Measurements from ENCODE around the gene TP53RK.

Gene TP53RK

GRCh38 chr20:46660487-46660886, 28.8 kb downstream of the TP53RK start:
- no peak for DNase-seq (ENCODE audit: low spot score)

- no peak for DNase-seq (ENCODE audit: low spot score)
Measured at GRCh38 chr20:46657618-46658017, 31.6 kb downstream of the TP53RK start.

GRCh38 chr20:46657137-46657536, 32.1 kb downstream of the TP53RK start:
- no peak for DNase-seq (ENCODE audit: low spot score)

- no peak for DNase-seq (ENCODE audit: low spot score)
Measured at GRCh38 chr20:46652699-46653098, 36.5 kb downstream of the TP53RK start.

- DNase-seq (ENCODE audit: low spot score): no peak
Measured at GRCh38 chr20:46651091-46651962, 37.9 kb downstream of the TP53RK start, which contains the start of gene SLC13A3. TSS of gene SLC13A3 (minus strand) at chr20:46651459. CDS start at chr20:46651421, 38 bp downstream.

DNA sequence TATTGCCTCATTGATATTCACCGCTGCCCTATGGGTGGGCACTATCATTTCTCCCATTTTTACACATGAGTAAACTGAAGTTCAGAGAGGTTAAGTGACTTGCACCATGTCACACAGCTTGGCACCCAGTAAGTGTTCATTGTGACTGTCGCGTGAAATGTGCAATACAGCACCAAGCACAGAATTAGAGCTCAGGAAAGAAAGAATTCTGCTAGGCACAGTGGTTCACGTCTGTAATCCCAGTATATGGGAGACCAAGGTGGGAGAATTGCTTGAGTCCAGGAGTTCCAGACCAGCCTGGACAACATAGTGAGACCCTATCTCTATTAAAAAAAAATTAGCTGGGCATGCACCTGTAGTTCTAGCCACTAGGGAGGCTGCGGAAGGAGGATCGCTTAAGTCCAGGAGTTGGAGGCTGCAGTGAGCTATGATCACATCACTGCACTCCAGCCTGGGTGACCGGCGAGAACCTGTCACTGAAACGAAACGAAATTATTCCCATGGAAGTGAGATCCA, 38.6 kb downstream of the TP53RK start:
- DNase-seq (ENCODE audit: low spot score): no peak

DNA sequence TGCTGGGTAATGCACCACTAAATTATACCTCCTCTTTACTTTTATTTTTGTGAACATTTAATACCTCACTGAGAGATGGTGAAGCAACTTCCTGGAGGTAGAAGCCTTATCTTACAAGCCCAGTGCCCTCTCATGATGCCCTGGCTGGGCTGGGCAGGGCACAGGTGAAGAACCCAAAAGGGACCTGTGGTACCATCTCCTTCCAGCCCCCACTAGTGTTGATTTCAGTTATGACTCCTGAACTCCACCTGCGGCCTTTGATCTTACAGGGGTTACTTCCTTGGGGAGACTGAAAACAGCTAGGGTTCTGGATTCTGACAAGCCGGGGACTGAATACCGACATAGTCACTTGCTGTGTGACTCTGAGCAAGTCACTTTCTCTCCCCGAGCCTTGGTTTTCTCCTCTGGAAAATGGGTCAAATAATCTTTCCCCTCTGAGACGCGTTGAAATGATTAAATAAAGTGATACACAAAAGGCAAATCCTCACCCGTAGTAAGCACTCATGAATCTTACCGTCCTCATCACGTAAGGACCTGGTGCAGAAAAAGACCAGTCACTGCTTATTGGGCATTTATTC, 39.2 kb downstream of the TP53RK start:
- no peak for DNase-seq (ENCODE audit: low spot score)

DNA sequence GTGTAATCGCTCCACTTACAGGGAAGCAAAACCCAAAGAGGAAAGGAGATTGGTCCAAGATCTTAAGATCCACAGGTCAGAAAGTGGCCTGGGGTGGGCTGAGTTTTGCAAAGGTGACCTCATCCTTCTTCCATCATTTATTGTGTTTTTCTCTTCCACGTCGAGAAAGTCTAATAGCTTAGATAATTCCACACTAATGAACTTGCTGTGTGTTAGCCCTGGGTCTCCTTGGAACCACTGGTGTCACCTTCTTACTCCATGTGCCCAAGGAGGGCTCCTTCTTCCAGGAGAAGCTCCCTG, 39.6 kb downstream of the TP53RK start:
- no peak for DNase-seq (ENCODE audit: low spot score)

- DNase-seq (ENCODE audit: low spot score): no peak
Measured at GRCh38 chr20:46648903-46649649, 40.2 kb downstream of the TP53RK start.

DNA sequence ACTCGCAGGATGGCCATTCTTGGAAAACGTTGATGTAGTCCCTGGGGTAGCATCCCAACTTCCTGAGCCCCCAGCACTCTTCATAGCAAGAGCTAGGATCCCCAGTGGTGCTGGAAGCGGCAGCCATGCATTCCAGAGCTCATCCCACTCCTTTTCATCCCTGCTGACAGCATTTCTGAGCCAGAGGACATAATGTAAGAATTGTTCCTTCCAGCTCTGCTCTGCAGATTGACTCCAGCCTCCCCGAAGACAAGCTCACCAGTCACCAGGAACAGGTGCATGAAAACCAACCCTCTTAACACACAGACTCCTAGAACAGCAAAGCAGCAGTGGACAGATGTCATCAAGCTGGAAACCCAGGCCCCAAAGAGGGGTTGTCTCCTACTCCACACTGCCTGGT, 41.8 kb downstream of the TP53RK start:
- no peak for DNase-seq (ENCODE audit: low spot score)

GRCh38 chr20:46646659-46647380, 42.4 kb downstream of the TP53RK start:
- no peak for DNase-seq (ENCODE audit: low spot score)

- no peak for DNase-seq (ENCODE audit: low spot score)
Measured at GRCh38 chr20:46646122-46646521, 43.1 kb downstream of the TP53RK start.

DNA sequence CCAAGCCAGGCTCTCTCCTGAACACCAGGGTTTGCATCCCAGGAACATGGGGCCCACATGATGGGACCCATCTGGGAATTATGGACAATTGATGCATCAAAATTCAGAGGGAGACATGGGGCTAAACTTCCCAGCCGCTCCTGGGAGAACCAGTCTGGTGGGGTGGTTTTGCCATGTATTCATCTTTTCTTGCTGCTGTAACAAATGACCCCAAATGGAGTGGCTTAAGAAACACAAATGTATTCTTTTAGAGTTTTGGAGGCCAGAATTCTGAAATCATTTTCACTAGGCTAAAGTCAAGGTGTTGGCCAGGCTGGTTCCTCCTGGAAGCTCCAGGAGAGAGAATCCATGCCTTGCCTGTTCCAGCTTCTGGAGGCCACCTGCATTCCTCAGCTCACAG, 44.5 kb downstream of the TP53RK start:
- DNase-seq (ENCODE audit: low spot score): no peak

- no peak for DNase-seq (ENCODE audit: low spot score)
Measured at GRCh38 chr20:46644160-46644559, 45.1 kb downstream of the TP53RK start.

DNA sequence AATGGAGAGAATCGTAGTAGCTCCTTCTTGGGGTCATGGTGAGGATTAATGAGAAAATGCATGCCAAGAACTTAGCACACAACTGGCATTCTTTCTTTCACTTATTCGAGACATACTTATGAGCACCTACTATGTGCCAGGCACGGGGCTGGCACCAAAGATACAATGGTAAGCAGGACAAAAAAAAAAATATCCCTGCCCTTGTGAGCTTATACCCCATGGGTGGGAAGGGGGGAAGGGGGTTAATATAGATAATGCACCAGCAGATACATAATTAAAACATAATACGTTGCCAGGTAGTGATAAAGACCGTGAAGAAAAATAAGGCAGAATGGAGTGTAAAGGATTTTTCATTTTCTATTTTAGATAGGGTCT, 46.3 kb downstream of the TP53RK start:
- DNase-seq (ENCODE audit: low spot score): no peak

- DNase-seq (ENCODE audit: low spot score): no peak
Measured at GRCh38 chr20:46642265-46642968, 46.8 kb downstream of the TP53RK start.

- DNase-seq (ENCODE audit: low spot score): no peak
Measured at GRCh38 chr20:46641424-46641823, 47.8 kb downstream of the TP53RK start.

- no peak for DNase-seq (ENCODE audit: low spot score)
Measured at GRCh38 chr20:46640536-46641311, 48.5 kb downstream of the TP53RK start.

- DNase-seq (ENCODE audit: low spot score): no peak
Measured at GRCh38 chr20:46640044-46640443, 49.2 kb downstream of the TP53RK start.

DNA sequence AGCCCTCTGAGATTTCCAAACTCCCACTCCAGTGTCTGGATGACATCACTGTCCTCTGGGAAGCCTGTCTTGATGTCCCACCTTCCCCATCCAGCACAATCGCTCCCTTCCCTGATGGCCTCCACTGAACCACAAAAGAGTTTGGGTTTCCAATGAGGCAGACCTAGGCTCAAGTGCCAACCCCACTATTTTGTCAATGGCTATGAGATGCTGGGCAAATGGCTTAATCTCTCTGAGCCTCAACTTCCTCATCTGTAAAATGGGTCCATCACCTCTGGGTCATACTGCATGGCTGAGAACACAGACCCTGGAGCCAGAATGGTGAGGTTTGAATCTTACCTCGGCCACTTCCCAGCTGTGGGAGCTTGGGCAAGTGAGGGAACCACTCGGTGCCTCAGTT, 49.7 kb downstream of the TP53RK start:
- DNase-seq (ENCODE audit: low spot score): no peak

DNA sequence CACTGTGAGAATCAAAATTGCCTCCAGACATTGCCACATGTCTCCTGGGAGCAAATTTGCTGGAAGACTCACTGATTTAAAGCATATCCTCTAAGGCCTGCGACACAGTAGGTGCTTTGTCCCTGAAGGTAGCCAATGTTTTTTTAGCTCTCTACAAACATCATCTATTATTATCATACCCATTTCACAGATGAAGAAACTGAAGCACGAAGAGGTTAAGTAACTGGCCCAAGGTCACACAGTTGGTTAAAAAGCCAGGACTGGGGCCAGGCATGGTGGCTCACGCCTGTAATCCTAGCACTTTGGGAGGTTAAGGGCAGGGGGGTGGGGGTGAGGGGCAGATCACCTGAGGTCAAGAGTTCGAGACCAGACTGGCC, 50.4 kb downstream of the TP53RK start:
- DNase-seq (ENCODE audit: low spot score): no peak
